Measurements from ENCODE around the gene L3HYPDH.

L3HYPDH gene

DNA sequence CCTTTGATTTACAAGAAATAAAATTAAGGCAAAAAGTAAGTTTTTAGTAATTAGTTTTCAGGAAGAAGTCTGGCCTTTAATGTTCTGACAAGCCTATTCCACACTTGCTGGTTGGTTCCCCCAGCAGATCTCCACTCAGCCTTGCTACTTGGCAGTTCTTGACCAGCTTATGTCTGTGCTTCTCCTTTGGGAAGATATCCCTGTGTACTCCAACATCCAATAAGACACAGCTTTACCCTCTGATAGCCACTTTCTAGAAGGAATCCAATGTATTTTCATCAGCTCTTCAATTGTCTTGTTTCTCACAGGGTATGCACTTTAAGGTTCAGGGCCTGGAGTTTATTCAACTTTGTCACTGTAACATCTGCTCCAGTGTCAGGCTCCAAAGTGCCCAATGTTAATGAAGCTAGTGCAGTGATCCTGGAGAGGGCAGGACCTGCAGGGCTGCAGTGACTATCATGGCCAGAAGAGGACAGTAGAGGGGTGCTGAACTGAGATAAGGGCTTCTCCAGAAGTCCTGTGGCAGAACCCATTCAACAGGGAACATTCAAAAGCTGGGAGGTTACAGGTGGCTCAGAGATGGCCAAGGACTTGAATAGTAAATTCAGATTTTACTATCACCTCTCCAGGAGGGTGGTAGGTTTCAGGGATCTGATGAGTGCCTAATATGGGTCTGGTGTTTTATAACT lies 23.0 kb upstream of the L3HYPDH start:
- TF ChIP-seq, protein P1, sequence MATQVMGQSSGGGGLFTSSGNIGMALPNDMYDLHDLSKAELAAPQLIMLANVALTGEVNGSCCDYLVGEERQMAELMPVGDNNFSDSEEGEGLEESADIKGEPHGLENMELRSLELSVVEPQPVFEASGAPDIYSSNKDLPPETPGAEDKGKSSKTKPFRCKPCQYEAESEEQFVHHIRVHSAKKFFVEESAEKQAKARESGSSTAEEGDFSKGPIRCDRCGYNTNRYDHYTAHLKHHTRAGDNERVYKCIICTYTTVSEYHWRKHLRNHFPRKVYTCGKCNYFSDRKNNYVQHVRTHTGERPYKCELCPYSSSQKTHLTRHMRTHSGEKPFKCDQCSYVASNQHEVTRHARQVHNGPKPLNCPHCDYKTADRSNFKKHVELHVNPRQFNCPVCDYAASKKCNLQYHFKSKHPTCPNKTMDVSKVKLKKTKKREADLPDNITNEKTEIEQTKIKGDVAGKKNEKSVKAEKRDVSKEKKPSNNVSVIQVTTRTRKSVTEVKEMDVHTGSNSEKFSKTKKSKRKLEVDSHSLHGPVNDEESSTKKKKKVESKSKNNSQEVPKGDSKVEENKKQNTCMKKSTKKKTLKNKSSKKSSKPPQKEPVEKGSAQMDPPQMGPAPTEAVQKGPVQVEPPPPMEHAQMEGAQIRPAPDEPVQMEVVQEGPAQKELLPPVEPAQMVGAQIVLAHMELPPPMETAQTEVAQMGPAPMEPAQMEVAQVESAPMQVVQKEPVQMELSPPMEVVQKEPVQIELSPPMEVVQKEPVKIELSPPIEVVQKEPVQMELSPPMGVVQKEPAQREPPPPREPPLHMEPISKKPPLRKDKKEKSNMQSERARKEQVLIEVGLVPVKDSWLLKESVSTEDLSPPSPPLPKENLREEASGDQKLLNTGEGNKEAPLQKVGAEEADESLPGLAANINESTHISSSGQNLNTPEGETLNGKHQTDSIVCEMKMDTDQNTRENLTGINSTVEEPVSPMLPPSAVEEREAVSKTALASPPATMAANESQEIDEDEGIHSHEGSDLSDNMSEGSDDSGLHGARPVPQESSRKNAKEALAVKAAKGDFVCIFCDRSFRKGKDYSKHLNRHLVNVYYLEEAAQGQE (IDR thresholded peaks at IDR 0.05; ENCODE audit: insufficient read depth in 1 of 2, low read depth in 2 of 2, low read length in 2 of 2) = no peak
- no peak for TF ChIP-seq SIN3A (IDR thresholded peaks at IDR 0.05; ENCODE audit: borderline replicate concordance, insufficient read depth, low read length)
- TF ChIP-seq TAF1 (IDR thresholded peaks at IDR 0.05; ENCODE audit: borderline replicate concordance, insufficient read depth, low read length) = no peak
- TF ChIP-seq FOXP2 (optimal IDR thresholded peaks at IDR 0.05; ENCODE audit: borderline replicate concordance, extremely low read depth, extremely low read length, insufficient read depth) = no peak
- TF ChIP-seq POLR2AphosphoS5 (IDR thresholded peaks at IDR 0.05; ENCODE audit: low read depth, low read length) = no peak

DNA sequence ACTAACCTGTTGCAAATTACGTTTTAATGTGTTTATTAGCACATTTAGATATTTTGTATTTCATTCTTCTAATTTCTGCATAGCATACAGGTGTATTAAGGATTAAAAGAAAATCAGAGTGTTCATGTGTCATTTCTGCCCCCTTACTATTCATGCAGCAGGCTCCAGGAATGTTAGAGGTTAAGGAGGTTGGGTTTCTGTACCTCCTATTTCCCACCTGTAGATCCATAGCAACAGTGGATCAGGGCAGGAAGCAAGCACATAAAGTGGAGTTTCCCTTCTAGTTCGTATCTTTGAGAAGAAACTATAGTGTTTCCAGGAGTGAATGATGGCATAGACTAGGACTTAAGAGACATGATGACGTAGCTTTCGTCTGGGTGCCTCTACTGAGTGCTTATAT lies 19.0 kb upstream of the L3HYPDH start:
- TF ChIP-seq TAF1 (IDR thresholded peaks at IDR 0.05; ENCODE audit: borderline replicate concordance, insufficient read depth, low read length) = no peak
- no peak for TF ChIP-seq POLR2AphosphoS5 (IDR thresholded peaks at IDR 0.05; ENCODE audit: low read depth, low read length)
- no peak for TF ChIP-seq SIN3A (IDR thresholded peaks at IDR 0.05; ENCODE audit: borderline replicate concordance, insufficient read depth, low read length)
- TF ChIP-seq, protein P1 (IDR thresholded peaks at IDR 0.05; ENCODE audit: insufficient read depth in 1 of 2, low read depth in 2 of 2, low read length in 2 of 2) = no peak
- no peak for TF ChIP-seq FOXP2 (optimal IDR thresholded peaks at IDR 0.05; ENCODE audit: borderline replicate concordance, extremely low read depth, extremely low read length, insufficient read depth)

DNA sequence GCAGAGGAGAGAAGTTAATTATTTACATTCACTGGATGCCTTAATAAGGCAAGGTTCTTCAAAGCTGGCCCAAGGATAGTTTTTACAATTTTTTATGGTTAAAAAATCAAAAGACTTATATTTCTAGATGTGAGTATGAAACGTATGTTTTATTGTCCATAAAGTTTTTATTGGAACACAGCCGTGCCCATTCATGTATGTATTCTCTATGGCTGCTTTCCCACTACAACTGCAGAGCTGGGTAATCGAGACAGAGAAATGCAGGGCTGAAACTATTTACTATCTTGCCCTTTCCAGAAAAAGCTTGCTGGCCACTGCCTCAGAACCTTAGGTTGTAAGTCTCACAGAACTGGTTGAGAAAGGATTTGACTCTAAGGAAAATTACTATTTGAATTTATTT lies 16.5 kb upstream of the L3HYPDH start:
- TF ChIP-seq, protein P1 (IDR thresholded peaks at IDR 0.05; ENCODE audit: insufficient read depth in 1 of 2, low read depth in 2 of 2, low read length in 2 of 2) = no peak
- TF ChIP-seq SIN3A (IDR thresholded peaks at IDR 0.05; ENCODE audit: borderline replicate concordance, insufficient read depth, low read length) = no peak
- TF ChIP-seq FOXP2 (optimal IDR thresholded peaks at IDR 0.05; ENCODE audit: borderline replicate concordance, extremely low read depth, extremely low read length, insufficient read depth) = no peak
- TF ChIP-seq TAF1 (IDR thresholded peaks at IDR 0.05; ENCODE audit: borderline replicate concordance, insufficient read depth, low read length) = no peak
- no peak for TF ChIP-seq POLR2AphosphoS5 (IDR thresholded peaks at IDR 0.05; ENCODE audit: low read depth, low read length)

GRCh38 chr14:59492384-59492783 lies 8.2 kb upstream of the L3HYPDH start:
- no peak for TF ChIP-seq FOXP2 (optimal IDR thresholded peaks at IDR 0.05; ENCODE audit: borderline replicate concordance, extremely low read depth, extremely low read length, insufficient read depth)
- no peak for TF ChIP-seq TAF1 (IDR thresholded peaks at IDR 0.05; ENCODE audit: borderline replicate concordance, insufficient read depth, low read length)
- TF ChIP-seq SIN3A (IDR thresholded peaks at IDR 0.05; ENCODE audit: borderline replicate concordance, insufficient read depth, low read length) = no peak
- TF ChIP-seq, protein P1 (IDR thresholded peaks at IDR 0.05; ENCODE audit: insufficient read depth in 1 of 2, low read depth in 2 of 2, low read length in 2 of 2) = no peak
- no peak for TF ChIP-seq POLR2AphosphoS5 (IDR thresholded peaks at IDR 0.05; ENCODE audit: low read depth, low read length)

Measured in PFSK-1 (cell line).